Vein endothelial cell (primary cell): Measurements from ENCODE around the gene SLC23A3. TPM values are rescaled to one million over a fixed set of nuclear protein-coding genes. Genes with fewer than 3 reads are reported as not detected.

Experiments
- total RNA-seq: library from RNA; depleted of rRNA; stranded (reverse); fragments of >200 nt; gene quantifications from 2 replicates; pipeline ENCODE4 v1.2.3, GENCODE V29; 2012

SLC23A3 gene
- total RNA-seq, result 2.3 and 2.6 TPM in 2 replicates

GRCh38 chr2:219169930-219170654, at the start of gene SLC23A3:
Gene SLC23A3, minus strand, starts transcription at chr2:219170029. Its CDS starts 45 bp downstream, at chr2:219169984.

GRCh38 chr2:219218732-219219701, 49.2 kb upstream of the SLC23A3 start, which contains the start of gene ABCB6:
Gene ABCB6, minus strand, starts transcription at chr2:219218958. Its CDS starts 285 bp downstream, at chr2:219218673.

GRCh38 chr2:219206328-219207133, 36.7 kb upstream of the SLC23A3 start, which contains the start of gene ZFAND2B:
Gene ZFAND2B, plus strand, starts transcription at chr2:219206782. Its CDS starts 206 bp downstream, at chr2:219206988.

GRCh38 chr2:219177552-219178376, 7.9 kb upstream of the SLC23A3 start, which contains the start of gene RETREG2:
Gene RETREG2, plus strand, starts transcription at chr2:219178275. Its CDS starts 78 bp downstream, at chr2:219178353.

GRCh38 chr2:219176818-219177551, 7.2 kb upstream of the SLC23A3 start, which contains the start of gene CNPPD1:
Gene CNPPD1, minus strand, starts transcription at chr2:219176925. Its CDS starts 97 bp downstream, at chr2:219176828.

GRCh38 chr2:219160186-219161017, 9.4 kb downstream of the SLC23A3 start, which contains the start of gene NHEJ1:
Gene NHEJ1, minus strand, starts transcription at chr2:219160815. Its CDS starts 2,453 bp downstream, at chr2:219158362.

Other genes starting within 250 kb of the SLC23A3 start
- not detected in 2 replicates for gene CDK5R2, start 210.4 kb downstream of the SLC23A3 start, total RNA-seq
- not detected in 2 replicates for gene FEV, start 184.8 kb downstream of the SLC23A3 start, total RNA-seq
- gene CRYBA2, start 176.6 kb downstream of the SLC23A3 start, total RNA-seq, result not detected in 2 replicates
- gene CFAP65, start 128.5 kb downstream of the SLC23A3 start, total RNA-seq, result not detected in 2 replicates
- 0.33 TPM in 1 of 2 replicates, not detected in the other for gene IHH, start 109.1 kb downstream of the SLC23A3 start, total RNA-seq
- gene NHEJ1, start 9.2 kb downstream of the SLC23A3 start, total RNA-seq, result 19.3 and 23.3 TPM in 2 replicates
- 25.2 TPM in 2 replicates for gene CNPPD1, start 6.9 kb upstream of the SLC23A3 start, total RNA-seq
- 55.8 and 64.0 TPM in 2 replicates for gene RETREG2, start 8.2 kb upstream of the SLC23A3 start, total RNA-seq
- gene ZFAND2B, start 36.8 kb upstream of the SLC23A3 start, total RNA-seq, result 20.3 and 22.2 TPM in 2 replicates
- gene ABCB6, start 48.9 kb upstream of the SLC23A3 start, total RNA-seq, result 15.7 and 18.9 TPM in 2 replicates
- 66.6 and 70.7 TPM in 2 replicates for gene ATG9A, start 59.6 kb upstream of the SLC23A3 start, total RNA-seq
- 18.5 and 22.5 TPM in 2 replicates for gene ANKZF1, start 59.8 kb upstream of the SLC23A3 start, total RNA-seq
- 5.7 and 6.9 TPM in 2 replicates for gene GLB1L, start 75.4 kb upstream of the SLC23A3 start, total RNA-seq
- 21.9 and 31.5 TPM in 2 replicates for gene STK16, start 75.5 kb upstream of the SLC23A3 start, total RNA-seq
- not detected in 2 replicates for gene TUBA4B, start 83.2 kb upstream of the SLC23A3 start, total RNA-seq
- 24.8 and 25.0 TPM in 2 replicates for gene TUBA4A, start 83.9 kb upstream of the SLC23A3 start, total RNA-seq
- gene DNAJB2, start 109.3 kb upstream of the SLC23A3 start, total RNA-seq, result 19.6 and 24.5 TPM in 2 replicates
- gene PTPRN, start 139.4 kb upstream of the SLC23A3 start, total RNA-seq, result not detected in 2 replicates
- gene RESP18, start 162.7 kb upstream of the SLC23A3 start, total RNA-seq, result not detected in 2 replicates
- 57.2 and 60.8 TPM in 2 replicates for gene DNPEP, start 217.9 kb upstream of the SLC23A3 start, total RNA-seq
- gene DES, start 248.3 kb upstream of the SLC23A3 start, total RNA-seq, result under 0.01 TPM in 1 of 2 replicates, not detected in the other